ENCODE measurements around the gene FCSK.

DNA sequence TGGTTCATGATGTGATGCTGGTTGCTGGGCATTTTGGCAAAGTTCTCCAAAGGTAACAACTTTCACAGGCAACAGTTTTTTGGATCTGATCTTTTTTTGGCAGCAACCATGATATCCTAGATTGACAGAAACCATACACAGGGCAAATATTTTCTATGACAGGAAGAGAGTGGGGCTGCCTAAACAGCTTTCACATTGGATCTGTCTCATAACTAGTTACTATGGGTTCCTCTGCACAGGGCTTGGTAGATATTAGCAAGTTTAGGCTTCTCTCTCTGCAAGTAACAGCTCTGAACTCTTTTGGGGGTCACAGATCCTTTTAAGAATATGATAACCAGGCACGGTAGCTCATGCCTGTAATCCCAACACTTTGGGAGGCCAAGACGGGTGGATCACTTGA is 40.4 kb downstream of the FCSK start:
- TF ChIP-seq, protein P1, sequence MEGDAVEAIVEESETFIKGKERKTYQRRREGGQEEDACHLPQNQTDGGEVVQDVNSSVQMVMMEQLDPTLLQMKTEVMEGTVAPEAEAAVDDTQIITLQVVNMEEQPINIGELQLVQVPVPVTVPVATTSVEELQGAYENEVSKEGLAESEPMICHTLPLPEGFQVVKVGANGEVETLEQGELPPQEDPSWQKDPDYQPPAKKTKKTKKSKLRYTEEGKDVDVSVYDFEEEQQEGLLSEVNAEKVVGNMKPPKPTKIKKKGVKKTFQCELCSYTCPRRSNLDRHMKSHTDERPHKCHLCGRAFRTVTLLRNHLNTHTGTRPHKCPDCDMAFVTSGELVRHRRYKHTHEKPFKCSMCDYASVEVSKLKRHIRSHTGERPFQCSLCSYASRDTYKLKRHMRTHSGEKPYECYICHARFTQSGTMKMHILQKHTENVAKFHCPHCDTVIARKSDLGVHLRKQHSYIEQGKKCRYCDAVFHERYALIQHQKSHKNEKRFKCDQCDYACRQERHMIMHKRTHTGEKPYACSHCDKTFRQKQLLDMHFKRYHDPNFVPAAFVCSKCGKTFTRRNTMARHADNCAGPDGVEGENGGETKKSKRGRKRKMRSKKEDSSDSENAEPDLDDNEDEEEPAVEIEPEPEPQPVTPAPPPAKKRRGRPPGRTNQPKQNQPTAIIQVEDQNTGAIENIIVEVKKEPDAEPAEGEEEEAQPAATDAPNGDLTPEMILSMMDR (IDR thresholded peaks at IDR 0.05): no peak
- TF ChIP-seq POLR2A (IDR thresholded peaks at IDR 0.05): no peak
